ENCODE results near the gene SLC10A7.

SLC10A7 gene

GRCh38 chr4:146439999-146440398 is 81.7 kb downstream of the SLC10A7 start:
- H3K9me3 ChIP-seq (ENCODE audit: severe bottlenecking), result no peaks in the 10 kb centered on the region
- no peaks in the 10 kb centered on the region for H3K27me3 ChIP-seq (ENCODE audit: insufficient read depth, poor library complexity, severe bottlenecking)
- no peak overlapping the region for H3K27ac ChIP-seq (ENCODE audit: poor library complexity, severe bottlenecking)
- no peaks in the 10 kb centered on the region for H3K36me3 ChIP-seq (ENCODE audit: low read depth)
- TF ChIP-seq CTCF (IDR thresholded peaks at IDR 0.05; ENCODE audit: poor library complexity, severe bottlenecking), result no peak
- peaks cover 8% of the 10 kb centered on the region for H3K4me1 ChIP-seq (ENCODE audit: insufficient read depth, poor library complexity, severe bottlenecking)
- H3K4me3 ChIP-seq (ENCODE audit: severe bottlenecking), result no peak overlapping the region
- ATAC-seq (ENCODE audit: low read depth), result no peak
- DNase-seq (ENCODE audit: low spot score), result no peak

GRCh38 chr4:146439437-146439836 is 82.3 kb downstream of the SLC10A7 start:
- Histone ChIP-seq H3K27ac (ENCODE audit: poor library complexity, severe bottlenecking) (no peak overlapping the region), H3K4me3 (ENCODE audit: severe bottlenecking) (no peak overlapping the region), H3K9me3 (ENCODE audit: severe bottlenecking) (no peaks in the 10 kb centered on the region), H3K4me1 (ENCODE audit: insufficient read depth, poor library complexity, severe bottlenecking) (peaks cover 8% of the 10 kb centered on the region), H3K36me3 (ENCODE audit: low read depth) (no peaks in the 10 kb centered on the region), H3K27me3 (ENCODE audit: insufficient read depth, poor library complexity, severe bottlenecking) (no peaks in the 10 kb centered on the region)
- DNase-seq (ENCODE audit: low spot score), result no peak
- TF ChIP-seq CTCF (IDR thresholded peaks at IDR 0.05; ENCODE audit: poor library complexity, severe bottlenecking), result no peak
- no peak for ATAC-seq (ENCODE audit: low read depth)

GRCh38 chr4:146437778-146438177 is 84.0 kb downstream of the SLC10A7 start:
- no peak for DNase-seq (ENCODE audit: low spot score)
- Histone ChIP-seq H3K9me3 (ENCODE audit: severe bottlenecking) (no peaks in the 10 kb centered on the region), H3K4me1 (ENCODE audit: insufficient read depth, poor library complexity, severe bottlenecking) (peaks cover 3% of the 10 kb centered on the region), H3K4me3 (ENCODE audit: severe bottlenecking) (no peak overlapping the region), H3K27me3 (ENCODE audit: insufficient read depth, poor library complexity, severe bottlenecking) (no peaks in the 10 kb centered on the region), H3K36me3 (ENCODE audit: low read depth) (no peaks in the 10 kb centered on the region), H3K27ac (ENCODE audit: poor library complexity, severe bottlenecking) (no peak overlapping the region)
- no peak for ATAC-seq (ENCODE audit: low read depth)
- no peak for TF ChIP-seq CTCF (IDR thresholded peaks at IDR 0.05; ENCODE audit: poor library complexity, severe bottlenecking)

GRCh38 chr4:146436423-146437162 is 85.1 kb downstream of the SLC10A7 start:
- TF ChIP-seq CTCF (IDR thresholded peaks at IDR 0.05; ENCODE audit: poor library complexity, severe bottlenecking), result no peak

GRCh38 chr4:146435962-146436361 is 85.8 kb downstream of the SLC10A7 start:
- no peaks in the 10 kb centered on the region for H3K9me3 ChIP-seq (ENCODE audit: severe bottlenecking)
- no peaks in the 10 kb centered on the region for H3K27me3 ChIP-seq (ENCODE audit: insufficient read depth, poor library complexity, severe bottlenecking)
- H3K4me3 ChIP-seq (ENCODE audit: severe bottlenecking), result no peak overlapping the region
- H3K4me1 ChIP-seq (ENCODE audit: insufficient read depth, poor library complexity, severe bottlenecking), result no peaks in the 10 kb centered on the region
- no peak for DNase-seq (ENCODE audit: low spot score)
- H3K27ac ChIP-seq (ENCODE audit: poor library complexity, severe bottlenecking), result no peak overlapping the region
- no peaks in the 10 kb centered on the region for H3K36me3 ChIP-seq (ENCODE audit: low read depth)
- no peak for ATAC-seq (ENCODE audit: low read depth)
- TF ChIP-seq CTCF (IDR thresholded peaks at IDR 0.05; ENCODE audit: poor library complexity, severe bottlenecking), result no peak

More at GRCh38 chr4:146436423-146437162, 85.1 kb downstream of the SLC10A7 start:
- H3K36me3 ChIP-seq (ENCODE audit: low read depth), result no peaks in the 10 kb centered on the region
- H3K27me3 ChIP-seq (ENCODE audit: insufficient read depth, poor library complexity, severe bottlenecking), result no peaks in the 10 kb centered on the region
- no peak overlapping the region for H3K4me3 ChIP-seq (ENCODE audit: severe bottlenecking)
- no peak for DNase-seq (ENCODE audit: low spot score)
- H3K27ac ChIP-seq (ENCODE audit: poor library complexity, severe bottlenecking), result no peak overlapping the region
- H3K9me3 ChIP-seq (ENCODE audit: severe bottlenecking), result no peaks in the 10 kb centered on the region
- no peak for ATAC-seq (ENCODE audit: low read depth)
- no peaks in the 10 kb centered on the region for H3K4me1 ChIP-seq (ENCODE audit: insufficient read depth, poor library complexity, severe bottlenecking)

All from RWPE2 (cell line).